PFSK-1 (cell line): ENCODE results near the gene RARA.

ENCODE experiments used
- FOXP2 ChIP-seq: optimal IDR thresholded peaks from 2 replicates; pipeline ENCODE3; 2011; ENCODE audit warnings: borderline replicate concordance, control low read depth, inconsistent platforms; ENCODE audit not compliant: insufficient read depth; ENCODE audit errors: extremely low read length, extremely low read depth
- POLR2AphosphoS5 ChIP-seq: IDR thresholded peaks from 2 replicates; pipeline ENCODE4 v1.6.1; 2012; ENCODE audit warnings: low read depth, mild to moderate bottlenecking, control low read depth, low read length, moderate library complexity
- REST ChIP-seq, 2 experiments: IDR thresholded peaks; 2 replicates each; pipeline versions ENCODE4 v1.6.1 to v1.8.0; 2011 to 2012; ENCODE audit warnings: low read depth in 2 of 2, low read length in 2 of 2, control low read depth in 1 of 2, inconsistent platforms in 1 of 2, mild to moderate bottlenecking in 1 of 2, moderate library complexity in 1 of 2; ENCODE audit not compliant: insufficient read depth in 1 of 2
- SIN3A ChIP-seq: IDR thresholded peaks from 2 replicates; pipeline ENCODE4 v1.6.1; 2012; ENCODE audit warnings: mild to moderate bottlenecking, low read length, moderate library complexity, borderline replicate concordance; ENCODE audit not compliant: insufficient read depth
- TAF1 ChIP-seq: IDR thresholded peaks from 2 replicates; pipeline ENCODE4 v1.6.1; 2012; ENCODE audit warnings: low read length, control low read depth, borderline replicate concordance; ENCODE audit not compliant: insufficient read depth

GRCh38 chr17:40264458-40265185, 44.4 kb upstream of the RARA start:
- TF ChIP-seq REST (IDR thresholded peaks at IDR 0.05; ENCODE audit: insufficient read depth in 1 of 2, low read depth in 2 of 2, low read length in 2 of 2), result no peak
- TF ChIP-seq SIN3A, result no peak
- no peak for TF ChIP-seq POLR2AphosphoS5
- TF ChIP-seq TAF1, result no peak
- TF ChIP-seq FOXP2, result no peak
